Stimulated activated CD4-positive, alpha-beta T cell treated with anti-CD3 and anti-CD28 coated beads, Interleukin-15, amount 100 ng/mL, for 24 hours (primary cell): Measurements from ENCODE around the gene PRKAG1.
"Not testable (repeated sequence)": the region's sequence is repeated elsewhere in the genome, so short reads cannot be mapped to it uniquely, and the experiment has no call there.

ENCODE experiments used
- DNase-seq: peaks from one replicate; pipeline ENCODE4 v3.0.0-alpha.2; 2020

The PRKAG1 gene

DNA sequence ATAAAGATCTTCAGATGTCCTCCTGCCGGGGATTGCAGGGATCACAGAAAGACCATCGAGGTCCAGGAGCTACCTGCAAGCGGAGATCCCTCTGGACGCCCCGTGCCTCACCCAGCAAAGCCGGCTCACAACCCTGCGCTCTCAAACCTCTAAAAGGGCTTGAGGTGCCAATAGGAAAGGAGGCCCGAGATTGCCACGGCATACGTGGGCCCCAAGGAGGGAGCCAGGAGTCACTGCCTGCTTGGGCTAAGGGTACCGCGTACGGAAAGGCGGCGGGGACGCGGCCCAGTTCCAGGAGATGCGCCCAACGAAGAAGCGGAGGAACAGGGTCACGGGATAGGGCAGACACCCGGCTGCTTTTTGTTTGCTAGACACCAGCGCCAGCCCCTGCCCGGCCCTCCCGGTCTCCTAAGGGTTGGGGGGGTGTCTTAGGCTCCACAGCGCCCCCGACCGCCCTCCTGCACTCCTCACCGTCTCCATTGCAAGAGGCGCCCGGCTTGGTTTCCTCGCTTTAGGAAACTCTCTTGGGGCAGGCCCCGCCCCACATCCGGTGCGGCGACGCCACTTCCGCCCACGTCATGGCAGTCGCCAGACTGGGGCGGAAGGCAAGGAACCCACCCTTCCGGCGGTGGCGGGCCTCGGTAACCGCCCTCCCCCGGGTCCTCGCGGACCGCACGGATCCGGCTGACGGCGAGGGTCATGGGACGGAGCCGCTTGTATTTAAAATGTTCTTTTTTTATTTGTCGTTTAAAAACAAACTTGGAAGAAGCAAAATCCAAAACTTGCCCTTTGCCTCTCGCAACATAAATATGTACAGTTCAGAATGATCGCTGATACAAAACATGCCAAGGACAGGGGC, at the start of gene PRKAG1:
Gene PRKAG1 (minus strand): TSS at position 516 of the 859 bp plus-strand sequence. CDS start 36 bp downstream, at position 480.
- peak; percentile 96 for DNase-seq

- no peak for DNase-seq
Measured at GRCh38 chr12:49066120-49066519, 47.5 kb upstream of the PRKAG1 start.

- DNase-seq, result no peak
Measured at GRCh38 chr12:49064767-49065152, 46.2 kb upstream of the PRKAG1 start.

GRCh38 chr12:49061916-49062315, 43.3 kb upstream of the PRKAG1 start:
- DNase-seq, result not testable (repeated sequence)

- DNase-seq, result no peak
Measured at GRCh38 chr12:49061157-49061650, 42.6 kb upstream of the PRKAG1 start.

- DNase-seq, result peak; percentile 94
Measured at GRCh38 chr12:49060237-49061156, 41.9 kb upstream of the PRKAG1 start, which contains the start of gene KMT2D. TSS of gene KMT2D (minus strand) at chr12:49060794. CDS start at chr12:49055324, 5,470 bp downstream.

GRCh38 chr12:49059299-49060171, 41.0 kb upstream of the PRKAG1 start:
- DNase-seq, result peak; percentile 34

DNA sequence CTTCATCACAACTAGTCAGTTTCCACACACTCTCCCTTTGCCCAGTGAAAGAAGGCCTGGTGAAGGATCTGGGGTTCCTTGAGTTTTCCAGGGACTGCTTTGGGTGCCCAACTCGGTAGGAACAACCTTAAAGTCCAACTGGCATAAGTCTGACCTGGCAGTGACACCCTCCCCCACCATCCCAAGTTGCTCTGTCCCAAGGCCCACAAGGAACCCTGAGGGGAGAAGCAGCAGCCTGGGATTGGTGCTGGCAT, 40.4 kb upstream of the PRKAG1 start:
- DNase-seq, result no peak

DNA sequence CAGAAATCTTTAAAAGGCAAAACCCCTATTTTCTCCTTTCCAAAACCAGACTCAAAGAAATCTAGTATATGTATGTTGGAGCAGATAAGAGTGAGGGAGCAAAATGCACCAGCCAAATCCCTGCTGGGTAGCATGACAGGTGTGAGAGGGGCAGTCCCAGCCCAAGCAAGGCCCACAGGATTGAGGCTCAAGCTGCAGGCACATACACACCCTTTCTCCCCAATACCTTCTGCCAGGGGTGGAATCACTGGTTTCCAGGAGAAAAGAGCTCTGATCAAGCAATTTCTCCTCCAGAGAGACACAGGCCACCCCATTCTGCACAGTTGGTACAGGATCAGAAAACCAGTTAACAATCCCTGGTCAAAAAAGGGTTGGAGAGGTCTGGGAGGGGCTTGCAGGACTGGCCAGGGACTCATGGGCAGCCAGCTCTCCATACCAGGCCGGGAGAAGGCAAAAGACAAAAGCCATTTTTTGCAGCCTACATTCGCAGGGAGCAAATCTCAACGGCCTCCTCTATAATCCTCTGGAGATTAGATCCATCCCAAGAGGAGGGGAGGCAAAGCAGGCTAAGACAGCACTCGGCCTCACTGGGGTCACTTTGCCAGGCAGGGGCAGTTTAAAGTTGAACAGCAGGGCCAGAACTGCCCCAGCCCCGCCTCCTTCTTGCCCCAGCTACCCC, 39.9 kb upstream of the PRKAG1 start:
- no peak for DNase-seq

DNA sequence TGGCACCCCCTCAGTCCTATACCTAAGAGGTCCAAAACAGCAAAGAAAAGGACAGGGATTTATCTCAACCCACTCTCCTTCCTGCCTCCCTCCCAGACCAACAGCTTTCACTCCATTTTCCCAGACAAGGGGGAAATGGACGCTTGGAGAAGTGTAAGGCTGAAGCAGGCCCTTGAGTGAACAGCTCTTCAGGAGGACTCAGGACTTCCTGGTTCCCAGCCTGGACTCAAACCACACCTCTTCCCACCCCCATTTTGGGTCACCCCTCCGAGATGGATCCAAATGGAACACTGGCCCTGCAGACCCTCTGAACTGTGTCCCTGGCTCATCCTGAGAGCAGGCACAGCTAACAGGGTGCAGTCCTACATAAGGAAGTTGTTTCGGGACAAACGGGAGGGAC, 39.3 kb upstream of the PRKAG1 start:
- no peak for DNase-seq

DNA sequence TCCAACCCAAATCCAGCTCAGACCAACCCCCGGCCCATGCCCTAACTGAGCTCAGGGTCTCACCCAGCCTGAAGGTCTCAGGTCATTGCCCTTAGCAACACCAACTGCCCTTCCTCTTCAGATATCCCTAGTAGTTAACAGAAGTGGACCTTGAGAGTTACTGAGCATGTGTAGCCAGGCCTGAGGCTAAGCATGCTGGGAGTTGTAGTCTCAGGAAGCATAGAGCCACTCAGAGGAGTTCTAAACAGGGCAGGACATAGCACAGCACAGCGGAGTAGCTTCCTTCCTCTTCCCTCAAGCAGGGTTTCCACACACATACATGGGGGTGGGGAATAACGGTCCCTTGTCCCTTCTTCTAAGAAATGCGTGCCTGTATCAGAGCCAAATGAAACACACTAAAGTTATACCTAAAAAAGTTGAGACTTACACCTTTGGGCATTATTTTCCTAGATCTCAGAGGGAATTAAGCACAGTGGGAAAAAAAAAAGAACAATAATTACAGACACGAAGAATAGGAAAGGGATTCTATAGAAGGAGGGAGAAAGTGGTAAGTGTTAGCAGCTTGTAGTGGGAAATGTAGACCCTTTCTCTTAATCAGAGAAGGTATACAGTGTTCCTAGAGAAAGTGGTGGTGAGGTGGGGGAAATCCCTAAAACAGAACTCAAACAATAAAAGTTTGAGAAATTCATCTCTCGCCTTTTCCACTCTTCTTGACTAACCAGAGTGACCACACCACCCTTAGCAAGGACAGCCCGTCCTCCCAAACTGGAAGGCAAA, 37.6 kb upstream of the PRKAG1 start:
- peak; percentile 59 for DNase-seq

DNA sequence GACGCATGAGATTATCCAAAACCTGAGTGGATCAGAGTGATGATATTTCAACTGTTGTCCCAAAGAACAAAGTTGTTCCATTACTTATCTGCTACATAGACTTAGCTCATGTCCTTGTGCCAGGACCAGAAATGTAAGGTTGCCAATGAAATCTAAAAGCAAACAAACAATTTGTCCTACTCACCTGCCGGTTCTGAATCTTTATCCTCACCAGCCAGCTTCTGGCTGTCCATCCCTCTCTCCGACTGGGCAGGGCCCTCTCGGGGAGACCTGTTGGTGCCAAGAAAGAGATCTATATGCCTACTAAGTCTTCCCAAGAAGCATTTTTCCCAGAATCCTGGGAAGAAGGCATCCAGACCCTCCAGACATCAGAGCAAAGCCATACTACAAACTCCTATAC, 36.5 kb upstream of the PRKAG1 start:
- no peak for DNase-seq

- DNase-seq, result no peak
Measured at GRCh38 chr12:49054524-49054923, 35.9 kb upstream of the PRKAG1 start.

GRCh38 chr12:49054096-49054495, 35.5 kb upstream of the PRKAG1 start:
- no peak for DNase-seq

DNA sequence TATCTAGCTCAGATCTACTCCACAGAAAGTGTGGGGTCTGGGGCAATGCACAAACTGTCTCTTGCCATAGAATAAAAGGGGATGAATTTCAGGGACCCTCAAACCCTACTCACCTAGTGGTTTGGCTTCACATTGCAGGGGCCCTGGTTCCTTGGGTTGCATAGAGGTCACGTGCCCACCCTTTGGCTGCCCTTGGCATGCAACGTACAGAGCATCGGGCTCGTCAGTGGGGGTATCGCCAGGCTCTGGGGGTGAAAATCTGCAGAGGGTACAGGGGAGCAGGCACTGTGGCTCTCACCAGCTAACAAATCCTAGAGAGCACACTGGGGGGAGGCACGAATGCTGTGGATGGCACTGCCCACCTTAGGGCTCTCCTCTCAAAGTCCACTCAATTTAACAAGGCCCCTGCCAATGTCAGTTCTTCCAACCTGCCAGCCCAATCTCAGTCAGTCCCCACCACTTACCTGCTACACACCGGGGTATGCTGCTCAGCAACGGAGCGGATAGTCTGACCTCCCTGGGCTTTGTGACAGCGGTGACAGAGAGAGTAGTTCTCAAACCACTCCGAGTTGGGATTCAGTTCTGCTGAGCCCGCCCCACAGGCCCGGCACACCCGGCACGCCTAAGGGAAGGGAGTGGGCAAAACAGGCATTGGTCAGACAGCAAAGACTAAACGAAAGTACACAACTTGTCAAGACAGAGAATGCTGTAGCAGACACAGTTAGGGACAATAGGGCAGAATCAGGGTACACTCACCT, 34.1 kb upstream of the PRKAG1 start:
- DNase-seq, result no peak

GRCh38 chr12:49051777-49052438, 33.3 kb upstream of the PRKAG1 start:
- no peak for DNase-seq

DNA sequence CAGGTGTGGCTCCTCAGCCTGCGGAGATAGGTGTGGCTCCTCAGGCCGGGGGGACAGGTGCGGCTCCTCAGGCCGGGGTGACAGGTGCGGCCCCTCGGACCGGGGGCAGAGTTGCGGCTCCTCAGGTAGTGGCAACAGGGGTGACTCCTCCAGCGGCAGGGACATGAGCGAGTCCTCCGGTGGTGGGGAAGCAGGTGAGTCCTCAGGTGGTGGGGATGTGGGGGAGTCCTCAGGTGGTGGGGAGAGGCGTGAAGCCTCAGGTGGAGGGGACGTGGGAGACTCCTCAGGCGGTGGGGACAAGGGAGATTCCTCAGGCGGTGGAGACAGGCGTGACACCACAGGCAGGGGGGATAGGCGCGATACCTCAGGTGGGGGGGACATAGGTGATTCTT, 32.8 kb upstream of the PRKAG1 start:
- no peak for DNase-seq

DNA sequence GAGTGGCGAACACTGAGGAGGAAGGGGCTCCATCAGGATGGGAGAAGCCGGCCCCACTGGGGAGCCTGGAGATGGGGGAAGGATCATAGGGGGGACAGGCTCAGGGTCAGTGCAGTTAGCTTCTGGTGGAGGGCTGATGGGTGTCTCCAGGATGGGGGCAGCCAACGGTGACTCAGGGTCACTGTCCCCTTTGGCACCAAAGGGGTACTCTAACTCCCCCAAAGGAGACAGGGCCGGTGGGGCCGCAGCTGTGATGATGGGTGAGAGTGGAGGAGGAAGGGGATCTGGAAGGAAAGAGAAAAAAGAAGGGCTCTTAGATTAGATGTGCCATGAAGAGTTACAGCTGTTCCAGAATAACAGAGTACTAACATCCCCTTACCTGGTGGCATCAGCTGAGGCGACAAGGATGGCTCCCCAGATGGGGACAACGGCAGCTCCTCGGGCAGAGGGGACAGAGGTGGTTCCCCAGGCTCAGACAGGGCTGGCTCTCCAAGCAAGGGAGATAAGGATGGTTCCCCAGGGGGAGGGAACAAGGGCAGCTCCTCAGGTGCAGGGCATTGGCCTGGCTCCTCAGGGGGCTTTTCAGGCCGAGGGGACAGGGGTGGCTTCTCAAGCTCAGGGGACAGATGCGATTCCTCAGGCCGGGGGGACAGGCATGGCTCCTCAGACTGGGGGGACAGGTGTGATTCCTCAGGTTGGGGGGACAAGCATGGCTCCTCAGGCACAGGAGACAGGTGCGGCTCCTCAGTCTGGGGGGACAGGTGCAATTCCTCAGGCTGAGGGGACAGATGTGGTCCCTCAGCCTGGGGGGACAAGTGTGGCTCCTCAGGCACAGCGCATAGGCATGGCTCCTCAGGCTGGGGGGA, 32.2 kb upstream of the PRKAG1 start:
- DNase-seq, result no peak
